GM18526 (cell line): ENCODE measurements around the gene RPP14.

Experiments used
- POLR2A ChIP-seq: IDR thresholded peaks from 3 replicates; pipeline ENCODE4 v1.6.1; 2011; ENCODE audit not compliant: insufficient read length; ENCODE audit errors: extremely low read depth

The RPP14 gene

DNA sequence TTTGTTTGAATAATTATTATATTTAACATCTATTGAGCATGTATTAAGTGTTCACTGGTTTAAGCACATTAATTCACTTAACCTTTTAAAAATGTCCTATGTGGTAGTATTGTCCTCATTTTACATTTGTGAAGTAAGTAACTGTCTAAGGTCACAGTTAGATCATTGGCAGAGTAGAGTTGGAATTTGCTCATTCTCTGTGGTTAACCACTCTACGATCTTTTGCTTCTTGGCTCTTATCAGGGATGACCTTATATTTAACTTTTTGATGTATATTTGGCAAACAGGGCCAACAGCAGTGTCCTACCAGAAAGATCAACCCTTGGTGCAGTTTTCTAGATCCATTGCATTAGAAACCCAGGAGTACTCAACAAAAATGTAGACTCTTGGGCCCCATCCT is 60.7 kb downstream of the RPP14 start:
- no peak for TF ChIP-seq POLR2A

DNA sequence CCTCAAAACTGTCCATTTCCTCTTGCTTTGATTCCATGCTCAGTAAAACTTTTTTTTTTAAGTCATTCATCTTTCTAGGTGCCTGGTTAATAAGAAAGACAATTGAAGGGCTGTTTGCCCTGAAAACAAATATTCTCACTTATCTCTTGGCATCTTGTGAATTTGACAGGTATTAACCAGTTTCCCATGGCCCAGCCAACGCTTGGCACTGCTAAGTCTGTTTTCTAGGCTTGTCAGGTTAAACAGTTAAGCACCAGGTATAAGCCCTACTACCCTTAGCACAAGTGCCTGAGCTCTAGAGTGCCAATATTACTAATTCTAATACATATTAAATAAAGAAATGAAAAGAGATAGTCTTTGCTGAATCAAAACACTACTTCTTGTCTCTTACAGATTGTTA is 63.0 kb downstream of the RPP14 start:
- TF ChIP-seq POLR2A: no peak
